GM12874 (cell line): ENCODE measurements around the gene DIPK1A.

Experiments used
- TF ChIP-seq, protein P1 (sequence below): IDR thresholded peaks from 2 replicates; pipeline ENCODE4 v1.5.1; 2011; ENCODE audit warnings: low read depth, mild to moderate bottlenecking, control low read depth, low read length, moderate library complexity; ENCODE audit not compliant: insufficient read depth

The DIPK1A gene

DNA sequence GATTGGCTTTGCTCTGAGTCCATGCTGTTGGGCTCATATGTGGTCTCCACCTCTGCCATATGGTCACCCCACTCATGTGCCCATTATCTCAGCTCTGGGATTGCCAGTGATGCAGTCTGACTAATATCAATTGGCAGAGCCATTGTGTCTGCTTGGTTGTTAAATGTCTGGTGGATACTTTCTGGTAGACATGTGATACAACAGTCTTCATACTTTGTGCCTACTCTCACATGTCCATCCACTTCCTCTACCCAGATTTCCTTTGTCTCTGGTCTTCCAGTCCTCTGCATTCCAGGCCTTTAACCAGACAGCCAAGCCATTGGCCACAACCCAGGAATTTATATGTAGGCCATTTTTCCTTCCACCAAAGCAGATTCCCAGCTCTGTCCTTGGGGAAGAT, 30.8 kb upstream of the DIPK1A start:
- TF ChIP-seq, protein P1, sequence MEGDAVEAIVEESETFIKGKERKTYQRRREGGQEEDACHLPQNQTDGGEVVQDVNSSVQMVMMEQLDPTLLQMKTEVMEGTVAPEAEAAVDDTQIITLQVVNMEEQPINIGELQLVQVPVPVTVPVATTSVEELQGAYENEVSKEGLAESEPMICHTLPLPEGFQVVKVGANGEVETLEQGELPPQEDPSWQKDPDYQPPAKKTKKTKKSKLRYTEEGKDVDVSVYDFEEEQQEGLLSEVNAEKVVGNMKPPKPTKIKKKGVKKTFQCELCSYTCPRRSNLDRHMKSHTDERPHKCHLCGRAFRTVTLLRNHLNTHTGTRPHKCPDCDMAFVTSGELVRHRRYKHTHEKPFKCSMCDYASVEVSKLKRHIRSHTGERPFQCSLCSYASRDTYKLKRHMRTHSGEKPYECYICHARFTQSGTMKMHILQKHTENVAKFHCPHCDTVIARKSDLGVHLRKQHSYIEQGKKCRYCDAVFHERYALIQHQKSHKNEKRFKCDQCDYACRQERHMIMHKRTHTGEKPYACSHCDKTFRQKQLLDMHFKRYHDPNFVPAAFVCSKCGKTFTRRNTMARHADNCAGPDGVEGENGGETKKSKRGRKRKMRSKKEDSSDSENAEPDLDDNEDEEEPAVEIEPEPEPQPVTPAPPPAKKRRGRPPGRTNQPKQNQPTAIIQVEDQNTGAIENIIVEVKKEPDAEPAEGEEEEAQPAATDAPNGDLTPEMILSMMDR = no peak

GRCh38 chr1:92990828-92991227, 29.6 kb upstream of the DIPK1A start:
- TF ChIP-seq, protein P1 = no peak

GRCh38 chr1:92989936-92990583, 28.8 kb upstream of the DIPK1A start:
- TF ChIP-seq, protein P1 = no peak

GRCh38 chr1:92989253-92989652, 28.0 kb upstream of the DIPK1A start:
- TF ChIP-seq, protein P1 = no peak

- TF ChIP-seq, protein P1 = no peak
These were observed 26.2 kb upstream of the DIPK1A start for GRCh38 chr1:92987462-92987861.

DNA sequence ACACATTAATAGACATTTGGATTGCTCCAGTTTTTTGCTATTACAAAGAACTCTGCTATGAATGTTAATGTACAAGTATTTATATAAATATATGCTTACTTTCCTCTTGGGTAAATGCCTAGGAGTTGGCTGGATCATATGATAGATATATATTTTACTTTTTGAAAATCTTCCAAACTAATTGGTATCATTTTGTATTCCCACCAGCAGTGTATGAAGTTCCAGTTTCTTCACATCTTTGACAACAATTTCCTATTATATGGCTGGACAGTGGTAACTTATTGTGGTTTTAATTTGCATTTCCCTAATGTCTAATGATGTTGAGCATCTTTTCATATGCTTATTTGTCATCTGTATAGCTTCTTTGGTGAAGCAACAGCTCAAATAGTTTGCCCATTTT, 23.8 kb upstream of the DIPK1A start:
- TF ChIP-seq, protein P1 = no peak

GRCh38 chr1:92980732-92981647, 19.7 kb upstream of the DIPK1A start:
- TF ChIP-seq, protein P1 = no peak
